CD14-positive monocyte (primary cell): Measurements from ENCODE around the gene RNF44. TPM values are rescaled to one million over a fixed set of nuclear protein-coding genes. Genes with fewer than 3 reads are reported as not detected.

Experiments used
- DNase-seq, 3 donors: peaks; one replicate each; pipeline ENCODE4 v3.0.0-alpha.2; 2011 to 2022
- H2AFZ ChIP-seq: 2 replicates; pipeline ENCODE4 v1.6.0; 2012; ENCODE audit warnings: mild to moderate bottlenecking, low read depth, low read length, inconsistent platforms; ENCODE audit not compliant: insufficient read depth, poor library complexity, severe bottlenecking
- H3K27ac ChIP-seq, 2 donors: 1 replicate in 1 of 2; 2 replicates in 1 of 2; pipeline ENCODE4 v1.5.1; 2012 to 2013; ENCODE audit warnings: low read length in 2 of 2, control low read depth in 1 of 2, inconsistent platforms in 1 of 2, low read depth in 1 of 2, mild to moderate bottlenecking in 1 of 2
- H3K27me3 ChIP-seq, 2 donors: one replicate each; pipeline versions ENCODE4 v1.6.0 to v1.6.1; 2011 to 2013; ENCODE audit warnings: low read length in 2 of 2; ENCODE audit not compliant: control insufficient read depth in 2 of 2, insufficient read depth in 2 of 2
- H3K36me3 ChIP-seq, 2 donors: replicated peaks in 1 of 2; 1 replicate in 1 of 2; 2 replicates in 1 of 2; pipeline versions ENCODE4 v1.5.1 to v1.6.1; 2012 to 2013; ENCODE audit warnings: low read length in 2 of 2, control low read depth in 1 of 2, inconsistent platforms in 1 of 2, mild to moderate bottlenecking in 1 of 2; ENCODE audit not compliant: insufficient read depth in 2 of 2, control insufficient read depth in 1 of 2
- H3K4me1 ChIP-seq, 2 donors: 1 replicate in 1 of 2; 2 replicates in 1 of 2; pipeline versions ENCODE4 v1.5.1 to v1.6.1; 2012 to 2013; ENCODE audit warnings: low read length in 2 of 2, control low read depth in 1 of 2, inconsistent platforms in 1 of 2, mild to moderate bottlenecking in 1 of 2, moderate library complexity in 1 of 2; ENCODE audit not compliant: insufficient read depth in 2 of 2, control insufficient read depth in 1 of 2
- H3K4me2 ChIP-seq: replicated peaks from 2 replicates; pipeline ENCODE3; 2012; ENCODE audit warnings: low read length, moderate library complexity, mild to moderate bottlenecking; ENCODE audit not compliant: poor library complexity, severe bottlenecking; ENCODE audit errors: extremely low read depth
- H3K4me3 ChIP-seq, 3 experiments: fragments of 200-600 bp in 1 of 3; sonication (generic) in 1 of 3; replicated peaks in 1 of 3; 1 replicate in 2 of 3; 2 replicates in 1 of 3; pipeline ENCODE4 v1.5.1; 2011 to 2013; ENCODE audit warnings: low read length in 3 of 3, mild to moderate bottlenecking in 3 of 3, control low read depth in 2 of 3, low read depth in 2 of 3, inconsistent platforms in 1 of 3, moderate library complexity in 1 of 3
- H3K79me2 ChIP-seq: 2 replicates; pipeline ENCODE4 v1.6.0; 2012; ENCODE audit warnings: mild to moderate bottlenecking, control low read depth, inconsistent platforms, low read length, moderate library complexity; ENCODE audit not compliant: insufficient read depth
- H3K9ac ChIP-seq: 2 replicates; pipeline ENCODE4 v1.6.0; 2017; ENCODE audit warnings: low read length, mild to moderate bottlenecking; ENCODE audit not compliant: insufficient read depth, poor library complexity, severe bottlenecking
- H3K9me3 ChIP-seq, 2 donors: replicated peaks in 1 of 2; 1 replicate in 1 of 2; 2 replicates in 1 of 2; pipeline versions ENCODE4 v1.5.1 to v1.6.1; 2012 to 2013; ENCODE audit warnings: low read length in 2 of 2, control low read depth in 1 of 2; ENCODE audit not compliant: control insufficient read depth in 1 of 2, insufficient read depth in 1 of 2
- H4K20me1 ChIP-seq: 2 replicates; pipeline ENCODE4 v1.6.0; 2012; ENCODE audit warnings: mild to moderate bottlenecking, low read length, control low read depth, moderate library complexity; ENCODE audit not compliant: insufficient read depth
- H3K27ac Mint-ChIP-seq, 7 donors: one replicate each; pipeline ENCODE4 v1.8.0; 2020; ENCODE audit warnings: mild to moderate bottlenecking in 7 of 7, mixed read lengths in 7 of 7, moderate library complexity in 6 of 7, inconsistent platforms in 2 of 7
- H3K27me3 Mint-ChIP-seq, 3 donors: one replicate each; pipeline ENCODE4 v1.8.0; 2021 to 2022; ENCODE audit warnings: low read depth in 3 of 3, mild to moderate bottlenecking in 3 of 3, mixed read lengths in 3 of 3, moderate library complexity in 3 of 3, inconsistent platforms in 1 of 3
- H3K36me3 Mint-ChIP-seq, 2 donors: one replicate each; pipeline ENCODE4 v1.8.0; 2020; ENCODE audit warnings: mixed read lengths in 2 of 2, inconsistent platforms in 1 of 2, mild to moderate bottlenecking in 1 of 2
- H3K4me1 Mint-ChIP-seq: one replicate; pipeline ENCODE4 v1.8.0; 2020; ENCODE audit warnings: mild to moderate bottlenecking, mixed read lengths
- H3K4me3 Mint-ChIP-seq, 2 donors: one replicate each; pipeline ENCODE4 v1.8.0; 2020; ENCODE audit warnings: mild to moderate bottlenecking in 2 of 2, mixed read lengths in 2 of 2, moderate library complexity in 1 of 2
- H3K9me3 Mint-ChIP-seq, 7 donors: one replicate each; pipeline ENCODE4 v1.8.0; 2020 to 2022; ENCODE audit warnings: mixed read lengths in 7 of 7, mild to moderate bottlenecking in 6 of 7, moderate library complexity in 6 of 7, inconsistent platforms in 2 of 7
- WGBS: methylation state at CpG from one replicate; pipeline ENCODE4 v1.1.5; 2013; ENCODE audit warnings: missing lambda C conversion rate; ENCODE audit not compliant: insufficient coverage; 5-methylcytosine and 5-hydroxymethylcytosine counted together
- intact Hi-C, 2 donors: fragments of 100-400 bp; cut with micrococcal nuclease; formaldehyde crosslinking; loops; one replicate each; pipeline versions ENCODE4 v1.15.0 to v1.15.1; 2023
- polyA plus RNA-seq, 3 donors: library from polyadenylated mRNA; depleted of rRNA in 1 of 3; unstranded in 2 of 3; stranded (reverse) in 1 of 3; fragments of 300-500 nt in 2 of 3; fragments of >200 nt in 1 of 3; fragmentation: Illumina TruSeq in 2 of 3; gene quantifications; 1 replicate in 2 of 3; 2 replicates in 1 of 3; pipeline ENCODE4 v1.2.3, GENCODE V29; 2012 to 2021
- TF ChIP-seq, protein P1 (sequence below): fragments of 200-600 bp; IDR thresholded peaks from one replicate; pipeline ENCODE4 v1.8.0; 2022; ENCODE audit warnings: antibody characterized with exemption, mild to moderate bottlenecking

The RNF44 gene
- polyA plus RNA-seq, 3 donors: 1.9 to 133 (median 3.1) TPM

DNA sequence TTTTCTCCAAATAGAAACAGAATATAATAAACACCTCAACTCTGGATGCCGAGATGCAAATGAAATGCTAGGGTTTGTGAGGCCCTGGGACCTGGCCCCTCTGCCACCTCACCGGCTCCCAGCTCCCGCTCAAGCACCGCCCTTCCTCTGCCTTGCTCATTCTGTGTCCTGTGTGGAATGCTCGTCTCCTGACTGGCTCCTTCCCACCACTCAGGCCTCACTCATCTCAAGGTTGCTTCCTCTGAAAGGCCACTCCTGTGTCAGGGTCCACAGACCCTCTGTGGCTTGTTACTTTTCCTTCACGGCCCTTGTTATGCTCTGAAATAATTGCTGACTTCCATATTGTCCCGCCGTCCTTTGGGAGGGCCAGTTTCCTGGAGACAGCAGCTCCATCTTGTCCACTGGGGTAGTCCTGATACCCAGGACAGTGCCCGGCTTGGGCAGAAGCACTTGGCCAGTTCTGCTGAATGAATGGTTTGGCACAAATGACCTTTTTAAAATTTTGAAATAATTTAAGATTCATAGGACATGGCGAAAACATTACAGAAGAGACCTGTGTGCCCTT is 15.4 kb downstream of the RNF44 start:
- Mint-ChIP-seq H3K36me3 (peaks cover 5 to 6% of the 10 kb centered on the region in 2 donors), H3K4me3 (no peak overlapping the region), H3K9me3 (no peaks in the 10 kb centered on the region), H3K27me3 (peaks cover 2 to 4% (median 3%) of the 10 kb centered on the region in 3 donors), H3K27ac (peak overlapping the region in 1 of 7 donors; percentile 53), H3K4me1 (peaks cover 21% of the 10 kb centered on the region)
- Histone ChIP-seq H3K79me2 (no peaks in the 10 kb centered on the region), H2AFZ (no peak overlapping the region), H3K36me3 (no peaks in the 10 kb centered on the region), H3K4me3 (no peak overlapping the region), H3K9ac (no peak overlapping the region), H4K20me1 (no peaks in the 10 kb centered on the region), H3K4me1 (peaks cover 0 to 5% of the 10 kb centered on the region in 2 donors), H3K4me2 (no peak overlapping the region), H3K27me3 (no peaks in the 10 kb centered on the region), H3K27ac (no peak overlapping the region), H3K9me3 (no peaks in the 10 kb centered on the region)
- DNase-seq: no peak
- WGBS: 82% methylated on average over 9 of the region's 10 CpGs
- TF ChIP-seq, protein P1, sequence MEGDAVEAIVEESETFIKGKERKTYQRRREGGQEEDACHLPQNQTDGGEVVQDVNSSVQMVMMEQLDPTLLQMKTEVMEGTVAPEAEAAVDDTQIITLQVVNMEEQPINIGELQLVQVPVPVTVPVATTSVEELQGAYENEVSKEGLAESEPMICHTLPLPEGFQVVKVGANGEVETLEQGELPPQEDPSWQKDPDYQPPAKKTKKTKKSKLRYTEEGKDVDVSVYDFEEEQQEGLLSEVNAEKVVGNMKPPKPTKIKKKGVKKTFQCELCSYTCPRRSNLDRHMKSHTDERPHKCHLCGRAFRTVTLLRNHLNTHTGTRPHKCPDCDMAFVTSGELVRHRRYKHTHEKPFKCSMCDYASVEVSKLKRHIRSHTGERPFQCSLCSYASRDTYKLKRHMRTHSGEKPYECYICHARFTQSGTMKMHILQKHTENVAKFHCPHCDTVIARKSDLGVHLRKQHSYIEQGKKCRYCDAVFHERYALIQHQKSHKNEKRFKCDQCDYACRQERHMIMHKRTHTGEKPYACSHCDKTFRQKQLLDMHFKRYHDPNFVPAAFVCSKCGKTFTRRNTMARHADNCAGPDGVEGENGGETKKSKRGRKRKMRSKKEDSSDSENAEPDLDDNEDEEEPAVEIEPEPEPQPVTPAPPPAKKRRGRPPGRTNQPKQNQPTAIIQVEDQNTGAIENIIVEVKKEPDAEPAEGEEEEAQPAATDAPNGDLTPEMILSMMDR: no peak
- intact Hi-C loops: no loop called here

DNA sequence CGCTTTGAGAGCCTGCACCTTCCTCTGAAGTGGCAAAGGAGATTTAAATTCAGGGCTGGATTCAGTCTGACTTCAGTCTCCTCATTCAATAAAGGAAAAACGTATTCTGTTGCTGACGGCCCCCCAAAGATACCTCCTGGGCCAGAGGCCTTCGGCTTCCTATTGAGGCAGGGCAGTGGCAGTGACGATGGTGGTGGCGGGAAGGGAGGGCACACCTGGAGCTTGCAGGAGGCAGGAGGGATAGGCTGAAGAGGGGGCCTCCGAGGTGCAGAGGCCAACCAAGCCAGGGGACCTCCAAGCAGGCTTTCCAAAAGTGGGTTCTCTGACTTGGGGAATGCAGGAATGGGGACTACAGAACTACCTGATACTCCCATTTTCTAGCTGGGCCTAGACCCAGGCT is 15.9 kb downstream of the RNF44 start:
- Histone ChIP-seq H2AFZ (no peak overlapping the region), H3K9ac (no peak overlapping the region), H3K9me3 (no peaks in the 10 kb centered on the region), H3K27me3 (no peaks in the 10 kb centered on the region), H3K79me2 (no peaks in the 10 kb centered on the region), H3K36me3 (no peaks in the 10 kb centered on the region), H3K4me3 (no peak overlapping the region), H3K4me2 (no peak overlapping the region), H3K4me1 (peaks cover 0 to 5% of the 10 kb centered on the region in 2 donors), H4K20me1 (no peaks in the 10 kb centered on the region), H3K27ac (no peak overlapping the region)
- WGBS: 100% methylated on average over 5 of the region's 7 CpGs
- intact Hi-C loops: no loop called here
- no peaks in the 10 kb centered on the region for H3K9me3 Mint-ChIP-seq
- DNase-seq: no peak
- peaks cover 3% of the 10 kb centered on the region in 2 donors for H3K36me3 Mint-ChIP-seq
- H3K4me3 Mint-ChIP-seq: no peak overlapping the region
- TF ChIP-seq, protein P1: no peak
- peaks cover 23% of the 10 kb centered on the region for H3K4me1 Mint-ChIP-seq
- peaks cover 2 to 4% (median 3%) of the 10 kb centered on the region in 3 donors for H3K27me3 Mint-ChIP-seq
- no peak overlapping the region for H3K27ac Mint-ChIP-seq
